Kidney (tissue), 14 donors: Measurements from ENCODE around the gene MINDY1. TPM values are rescaled to one million over a fixed set of nuclear protein-coding genes. Genes with fewer than 3 reads are reported as not detected.
A peak's percentile ranks its signal among the peaks of the same experiment; 100 is the strongest.

ENCODE experiments used
- DNase-seq, 5 donors: peaks; one replicate each; pipeline ENCODE4 v3.0.0-alpha.2; 2013 to 2020
- FAIRE-seq: peaks from 2 replicates; lab custom pipeline; 2012; peaks lifted over from hg19 to GRCh38; lab: Jason Lieb, UNC
- H3K27ac ChIP-seq, 2 donors: one replicate each; pipeline ENCODE4 v1.7.0; 2013; ENCODE audit warnings: low read depth in 2 of 2, low read length in 2 of 2, inconsistent platforms in 1 of 2
- H3K27me3 ChIP-seq: one replicate; pipeline ENCODE4 v1.7.1; 2013; ENCODE audit warnings: low read length, inconsistent platforms; ENCODE audit not compliant: control insufficient read depth, insufficient read depth
- H3K36me3 ChIP-seq, 3 donors: one replicate each; pipeline versions ENCODE4 v1.7.0 to v1.7.1; 2013; ENCODE audit warnings: low read length in 3 of 3, control low read depth in 1 of 3, inconsistent platforms in 1 of 3; ENCODE audit not compliant: insufficient read depth in 3 of 3, control insufficient read depth in 2 of 3
- H3K4me1 ChIP-seq, 3 donors: one replicate each; pipeline versions ENCODE4 v1.7.0 to v1.7.1; 2013; ENCODE audit warnings: low read length in 3 of 3, inconsistent platforms in 1 of 3, low read depth in 1 of 3; ENCODE audit not compliant: control insufficient read depth in 2 of 3, insufficient read depth in 2 of 3
- H3K4me3 ChIP-seq, 3 donors: one replicate each; pipeline versions ENCODE4 v1.7.0 to v1.8.1; 2013; ENCODE audit warnings: low read length in 3 of 3, control low read depth in 1 of 3, inconsistent platforms in 1 of 3
- H3K9ac ChIP-seq, 3 donors: one replicate each; pipeline versions ENCODE4 v1.7.0 to v1.7.1; 2013; ENCODE audit warnings: low read length in 3 of 3, control low read depth in 1 of 3, inconsistent platforms in 1 of 3
- H3K9me3 ChIP-seq, 3 donors: one replicate each; pipeline versions ENCODE4 v1.7.0 to v1.7.1; 2013; ENCODE audit warnings: low read length in 3 of 3, control low read depth in 1 of 3, inconsistent platforms in 1 of 3; ENCODE audit not compliant: control insufficient read depth in 2 of 3, insufficient read depth in 1 of 3
- intact Hi-C: fragments of 100-400 bp; cut with DNase I; formaldehyde crosslinking; loops from one replicate; pipeline ENCODE4 v1.11.1; 2022
- polyA plus RNA-seq: library from polyadenylated mRNA; stranded (reverse); fragments of 350-450 nt; fragmentation: Illumina TruSeq; extraction: RNeasy Lipid Tissue Mini Kit (QIAGEN cat#74804); gene quantifications from one replicate; pipeline ENCODE4 v1.2.3, GENCODE V29; 2014; ENCODE audit warnings: low read depth, low replicate concordance; ENCODE audit not compliant: insufficient read depth
- total RNA-seq: library from RNA; stranded (reverse); fragmentation: NEBNext Ultra II Directional; extraction: Animal tissue kit (Norgen Biotek cat#: 25700); gene quantifications from one replicate; pipeline ENCODE4 v1.2.1, GENCODE V29; 2021
- TF ChIP-seq, protein P1 (sequence below): IDR thresholded peaks from 3 replicates; pipeline ENCODE4 v1.5.1; 2012; ENCODE audit warnings: mild to moderate bottlenecking, moderate library complexity, borderline replicate concordance; ENCODE audit not compliant: insufficient read depth; ENCODE audit errors: extremely low read depth
- donor health status: control.
- donor health status: control.
- donor health status: control.
- donor health status: control.
- donor health status: control.
- donor health status: DM: yes; HTN: yes; CAD: no.
- donor health status: Normal renal cell carcinoma (clear cell type).

MINDY1 gene
- total and polyA plus RNA-seq, 2 donors from 2014 or later, result 33.5 to 35.1 TPM

DNA sequence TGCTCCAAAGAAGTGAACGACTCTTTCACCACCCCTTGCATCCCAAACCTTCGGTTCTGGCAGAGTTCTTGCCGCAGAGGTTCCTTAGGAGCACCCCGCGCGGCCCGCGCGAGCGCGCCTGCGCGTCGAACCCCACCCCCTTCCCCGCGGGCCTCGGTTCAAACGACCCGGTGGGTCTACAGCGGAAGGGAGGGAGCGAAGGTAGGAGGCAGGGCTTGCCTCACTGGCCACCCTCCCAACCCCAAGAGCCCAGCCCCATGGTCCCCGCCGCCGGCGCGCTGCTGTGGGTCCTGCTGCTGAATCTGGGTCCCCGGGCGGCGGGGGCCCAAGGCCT, 40.9 kb upstream of the MINDY1 start, which contains the start of gene C1orf56:
Gene C1orf56 (plus strand): TSS at position 161 of the 334 bp plus-strand sequence. CDS start 97 bp downstream, at position 258.
- FAIRE-seq (no peak), DNase-seq (peak; percentile 83 to 94 (median 90))
- Histone ChIP-seq H3K4me1 (peaks cover 0 to 5% (median 3%) of the 10 kb centered on the region in 3 donors), H3K4me3 (peak within 1 kb of the TSS; percentile 70 to 94 (median 89)), H3K27me3 (no peaks in the 10 kb centered on the region), H3K9ac (peak within 1 kb of the TSS; percentile 17 to 88 (median 86)), H3K36me3 (peaks cover 0 to 8% (median 4%) of the 10 kb centered on the region in 3 donors), H3K27ac (peak within 1 kb of the TSS; percentile 82 to 94), H3K9me3 (no peaks in the 10 kb centered on the region)
- intact Hi-C loops, result no loop called here
- TF ChIP-seq, protein P1, sequence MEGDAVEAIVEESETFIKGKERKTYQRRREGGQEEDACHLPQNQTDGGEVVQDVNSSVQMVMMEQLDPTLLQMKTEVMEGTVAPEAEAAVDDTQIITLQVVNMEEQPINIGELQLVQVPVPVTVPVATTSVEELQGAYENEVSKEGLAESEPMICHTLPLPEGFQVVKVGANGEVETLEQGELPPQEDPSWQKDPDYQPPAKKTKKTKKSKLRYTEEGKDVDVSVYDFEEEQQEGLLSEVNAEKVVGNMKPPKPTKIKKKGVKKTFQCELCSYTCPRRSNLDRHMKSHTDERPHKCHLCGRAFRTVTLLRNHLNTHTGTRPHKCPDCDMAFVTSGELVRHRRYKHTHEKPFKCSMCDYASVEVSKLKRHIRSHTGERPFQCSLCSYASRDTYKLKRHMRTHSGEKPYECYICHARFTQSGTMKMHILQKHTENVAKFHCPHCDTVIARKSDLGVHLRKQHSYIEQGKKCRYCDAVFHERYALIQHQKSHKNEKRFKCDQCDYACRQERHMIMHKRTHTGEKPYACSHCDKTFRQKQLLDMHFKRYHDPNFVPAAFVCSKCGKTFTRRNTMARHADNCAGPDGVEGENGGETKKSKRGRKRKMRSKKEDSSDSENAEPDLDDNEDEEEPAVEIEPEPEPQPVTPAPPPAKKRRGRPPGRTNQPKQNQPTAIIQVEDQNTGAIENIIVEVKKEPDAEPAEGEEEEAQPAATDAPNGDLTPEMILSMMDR, result no peak

DNA sequence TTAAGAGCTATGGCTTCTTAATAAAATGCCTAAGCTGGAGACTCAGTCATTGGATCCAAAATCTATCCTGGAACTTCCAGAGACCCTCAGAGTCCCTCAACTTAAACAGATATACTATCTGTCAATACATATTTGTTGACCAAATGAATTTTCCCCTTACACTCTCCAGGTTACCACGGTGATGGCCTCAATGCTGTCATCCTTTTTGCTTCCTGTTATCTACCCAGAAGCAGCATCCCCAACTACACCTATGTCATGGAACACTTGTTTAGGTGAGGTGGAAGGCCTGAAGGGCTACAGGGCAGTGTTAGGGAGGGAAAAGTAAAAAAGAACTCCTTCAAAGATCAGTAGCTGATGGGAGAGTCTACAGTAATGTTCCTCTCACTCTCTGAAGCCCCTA, 36.5 kb upstream of the MINDY1 start:
- FAIRE-seq, result no peak
- intact Hi-C loops, result no loop called here
- TF ChIP-seq, protein P1, result no peak

DNA sequence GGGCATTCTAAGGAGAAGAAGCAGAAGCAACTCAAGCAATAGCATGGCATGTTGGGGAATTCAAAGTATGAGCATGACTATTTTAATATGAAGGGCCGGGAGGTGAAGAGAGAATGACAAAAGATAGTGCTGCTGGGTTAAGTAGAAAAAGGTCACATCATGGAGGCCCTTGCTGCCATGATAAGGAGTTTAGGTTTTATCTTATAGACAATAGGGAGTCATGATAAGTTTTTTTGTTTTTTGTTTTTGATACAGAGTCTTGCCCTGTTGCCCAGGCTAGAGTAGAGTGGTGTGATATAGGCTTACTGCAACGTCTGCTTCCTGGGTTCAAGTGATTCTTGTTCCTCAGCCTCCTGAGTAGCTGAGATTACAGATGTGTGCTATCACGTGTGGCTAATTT, 32.8 kb upstream of the MINDY1 start:
- Histone ChIP-seq H3K27ac (no peak overlapping the region), H3K4me1 (no peaks in the 10 kb centered on the region), H3K4me3 (no peak overlapping the region), H3K36me3 (peaks cover 0 to 8% (median 5%) of the 10 kb centered on the region in 3 donors), H3K27me3 (no peaks in the 10 kb centered on the region), H3K9me3 (no peaks in the 10 kb centered on the region), H3K9ac (no peak overlapping the region)
- intact Hi-C loops, result no loop called here
- FAIRE-seq, result no peak
- TF ChIP-seq, protein P1, result no peak
- no peak for DNase-seq

More for the DNA sequence above, 36.5 kb upstream of the MINDY1 start:
- DNase-seq, result no peak
- Histone ChIP-seq H3K9me3 (no peaks in the 10 kb centered on the region), H3K9ac (no peak overlapping the region), H3K27ac (no peak overlapping the region), H3K36me3 (no peaks in the 10 kb centered on the region), H3K4me3 (no peak overlapping the region), H3K27me3 (no peaks in the 10 kb centered on the region), H3K4me1 (peaks cover 0 to 3% (median 2%) of the 10 kb centered on the region in 3 donors)

DNA sequence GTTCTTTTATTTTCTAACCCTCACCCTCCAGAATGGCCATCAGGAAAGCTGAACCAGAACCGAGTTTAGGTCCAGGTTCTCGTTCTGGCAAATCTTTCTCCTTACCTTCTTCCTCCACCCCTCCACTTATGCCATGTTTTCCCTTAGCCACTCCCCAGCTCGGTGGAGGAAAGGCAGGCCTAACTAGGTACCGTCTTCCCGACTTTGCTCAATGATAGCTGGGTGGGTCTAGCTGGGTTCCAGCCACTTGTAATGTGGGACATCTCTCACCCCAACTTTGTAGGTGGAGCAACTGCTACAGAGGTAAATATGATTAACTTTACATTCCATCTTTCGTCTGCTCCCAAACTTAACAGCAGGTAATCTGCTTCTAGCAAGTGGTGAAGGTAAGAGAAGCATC, 30.3 kb upstream of the MINDY1 start:
- H3K27ac ChIP-seq, result no peak overlapping the region

More for the DNA sequence above, 30.3 kb upstream of the MINDY1 start:
- TF ChIP-seq, protein P1, result no peak
- FAIRE-seq, result no peak
- Histone ChIP-seq H3K27me3 (no peaks in the 10 kb centered on the region), H3K9me3 (no peaks in the 10 kb centered on the region), H3K9ac (no peak overlapping the region), H3K36me3 (peaks cover 0 to 14% (median 14%) of the 10 kb centered on the region in 3 donors), H3K4me1 (no peaks in the 10 kb centered on the region), H3K4me3 (no peak overlapping the region)
- no peak for DNase-seq
- intact Hi-C loops, result no loop called here
